ENCODE results near the gene UBC.

The UBC gene

DNA sequence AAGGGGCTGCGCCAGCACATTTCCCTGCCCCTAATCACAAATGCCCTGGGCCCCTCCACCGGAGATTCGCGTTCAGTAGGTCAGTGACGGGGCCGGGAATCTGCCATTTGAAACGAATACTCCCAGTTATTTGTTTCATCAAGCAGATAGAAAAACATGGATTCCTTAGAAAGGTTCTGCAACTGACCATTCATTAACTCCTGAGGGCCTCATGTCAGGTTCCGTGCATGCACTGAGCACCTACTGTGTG lies 25.6 kb upstream of the UBC start:
- Histone ChIP-seq H3K9me2 (replicated peaks; ENCODE audit: control insufficient read depth, low read length) (no peaks in the 10 kb centered on the region), H3K4me1 (ENCODE audit: control insufficient read depth, low read length) (peaks cover 28% of the 10 kb centered on the region), H3K27ac (ENCODE audit: low read depth, low read length) (peak overlapping the region; percentile 89)

GRCh38 chr12:124939421-124940142 lies 25.1 kb upstream of the UBC start:
- peak overlapping the region; percentile 89 for H3K4me3 ChIP-seq (ENCODE audit: low read length)
- no peaks in the 10 kb centered on the region for H3K79me2 ChIP-seq (ENCODE audit: control insufficient read depth, low read length)
- peaks cover 30% of the 10 kb centered on the region for H3F3A ChIP-seq (ENCODE audit: control insufficient read depth, insufficient read depth)
- peaks cover 28% of the 10 kb centered on the region for H3K4me1 ChIP-seq (ENCODE audit: control insufficient read depth, low read length)
- no peaks in the 10 kb centered on the region for H3K27me3 ChIP-seq (ENCODE audit: control insufficient read depth, low read length)
- H3K27ac ChIP-seq (ENCODE audit: low read depth, low read length): peak overlapping the region; percentile 89
- peaks cover 3% of the 10 kb centered on the region; the same call in 1 of the 2 replicates for H3K36me3 ChIP-seq (ENCODE audit: control insufficient read depth, low read length)
- TF ChIP-seq, protein P1, sequence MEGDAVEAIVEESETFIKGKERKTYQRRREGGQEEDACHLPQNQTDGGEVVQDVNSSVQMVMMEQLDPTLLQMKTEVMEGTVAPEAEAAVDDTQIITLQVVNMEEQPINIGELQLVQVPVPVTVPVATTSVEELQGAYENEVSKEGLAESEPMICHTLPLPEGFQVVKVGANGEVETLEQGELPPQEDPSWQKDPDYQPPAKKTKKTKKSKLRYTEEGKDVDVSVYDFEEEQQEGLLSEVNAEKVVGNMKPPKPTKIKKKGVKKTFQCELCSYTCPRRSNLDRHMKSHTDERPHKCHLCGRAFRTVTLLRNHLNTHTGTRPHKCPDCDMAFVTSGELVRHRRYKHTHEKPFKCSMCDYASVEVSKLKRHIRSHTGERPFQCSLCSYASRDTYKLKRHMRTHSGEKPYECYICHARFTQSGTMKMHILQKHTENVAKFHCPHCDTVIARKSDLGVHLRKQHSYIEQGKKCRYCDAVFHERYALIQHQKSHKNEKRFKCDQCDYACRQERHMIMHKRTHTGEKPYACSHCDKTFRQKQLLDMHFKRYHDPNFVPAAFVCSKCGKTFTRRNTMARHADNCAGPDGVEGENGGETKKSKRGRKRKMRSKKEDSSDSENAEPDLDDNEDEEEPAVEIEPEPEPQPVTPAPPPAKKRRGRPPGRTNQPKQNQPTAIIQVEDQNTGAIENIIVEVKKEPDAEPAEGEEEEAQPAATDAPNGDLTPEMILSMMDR (IDR thresholded peaks at IDR 0.05; ENCODE audit: low read depth, low read length, poor library complexity, severe bottlenecking): no peak
- TF ChIP-seq EZH2phosphoT487 (IDR thresholded peaks at IDR 0.05; ENCODE audit: borderline replicate concordance, low read length): no peak
- H3K4me2 ChIP-seq (ENCODE audit: low read length): peak overlapping the region; percentile 95
- H3K9me2 ChIP-seq (replicated peaks; ENCODE audit: control insufficient read depth, low read length): no peaks in the 10 kb centered on the region
- no peaks in the 10 kb centered on the region for H3K9me3 ChIP-seq (ENCODE audit: control insufficient read depth, insufficient read depth, low read length)
- no peaks in the 10 kb centered on the region for H4K20me1 ChIP-seq (ENCODE audit: control insufficient read depth, insufficient read depth, low read depth, low read length)

More for the DNA sequence above, 25.6 kb upstream of the UBC start:
- peaks cover 3% of the 10 kb centered on the region; the same call in 1 of the 2 replicates for H3K36me3 ChIP-seq (ENCODE audit: control insufficient read depth, low read length)
- H3K27me3 ChIP-seq (ENCODE audit: control insufficient read depth, low read length): no peaks in the 10 kb centered on the region
- H3K4me2 ChIP-seq (ENCODE audit: low read length): peak overlapping the region; percentile 95
- H3K79me2 ChIP-seq (ENCODE audit: control insufficient read depth, low read length): no peaks in the 10 kb centered on the region
- H4K20me1 ChIP-seq (ENCODE audit: control insufficient read depth, insufficient read depth, low read depth, low read length): no peaks in the 10 kb centered on the region
- H3F3A ChIP-seq (ENCODE audit: control insufficient read depth, insufficient read depth): peaks cover 30% of the 10 kb centered on the region
- TF ChIP-seq, protein P1 (IDR thresholded peaks at IDR 0.05; ENCODE audit: low read depth, low read length, poor library complexity, severe bottlenecking): no peak
- peak overlapping the region; percentile 89 for H3K4me3 ChIP-seq (ENCODE audit: low read length)
- H3K9me3 ChIP-seq (ENCODE audit: control insufficient read depth, insufficient read depth, low read length): no peaks in the 10 kb centered on the region

- Histone ChIP-seq H3K9me3 (ENCODE audit: control insufficient read depth, insufficient read depth, low read length) (no peaks in the 10 kb centered on the region), H4K20me1 (ENCODE audit: control insufficient read depth, insufficient read depth, low read depth, low read length) (no peaks in the 10 kb centered on the region), H3K9me2 (replicated peaks; ENCODE audit: control insufficient read depth, low read length) (no peaks in the 10 kb centered on the region), H3F3A (ENCODE audit: control insufficient read depth, insufficient read depth) (peaks cover 30% of the 10 kb centered on the region), H3K36me3 (ENCODE audit: control insufficient read depth, low read length) (peaks cover 3% of the 10 kb centered on the region; the same call in 1 of the 2 replicates), H3K79me2 (ENCODE audit: control insufficient read depth, low read length) (no peaks in the 10 kb centered on the region), H3K4me2 (ENCODE audit: low read length) (peak overlapping the region; percentile 95), H3K27ac (ENCODE audit: low read depth, low read length) (peak overlapping the region; percentile 89), H3K27me3 (ENCODE audit: control insufficient read depth, low read length) (no peaks in the 10 kb centered on the region), H3K4me3 (ENCODE audit: low read length) (peak overlapping the region; percentile 89), H3K4me1 (ENCODE audit: control insufficient read depth, low read length) (peaks cover 28% of the 10 kb centered on the region)
- TF ChIP-seq EZH2phosphoT487 (IDR thresholded peaks at IDR 0.05; ENCODE audit: borderline replicate concordance, low read length): no peak
- TF ChIP-seq, protein P1 (IDR thresholded peaks at IDR 0.05; ENCODE audit: low read depth, low read length, poor library complexity, severe bottlenecking): peak; percentile 74
Observed at GRCh38 chr12:124939079-124939420, 24.6 kb upstream of the UBC start.
